ENCODE measurements around the gene RNU5B-1.

The RNU5B-1 gene

DNA sequence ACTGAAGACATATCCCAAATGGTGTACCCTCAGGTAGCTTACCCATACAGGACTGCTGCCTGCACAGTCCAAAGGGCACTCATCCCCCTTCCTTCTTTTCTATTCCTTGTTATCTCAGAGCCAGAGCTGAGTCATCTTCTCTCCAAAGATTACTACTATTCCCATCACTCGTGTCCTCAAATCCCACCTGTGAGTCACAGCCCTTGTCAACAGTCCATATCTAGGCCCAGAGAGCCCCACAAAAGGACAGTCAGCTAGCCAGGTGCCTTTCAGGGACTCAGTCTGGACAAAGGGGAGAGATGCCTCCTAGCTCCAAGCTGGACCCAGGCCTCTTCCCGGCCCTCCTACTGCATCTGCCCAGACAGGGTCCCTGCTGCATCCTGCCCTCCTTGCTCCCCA is 28.8 kb upstream of the RNU5B-1 start:
- no peak for ATAC-seq
- no peak for TF ChIP-seq BACH2 (CRISPR knock-in tag; IDR thresholded peaks at IDR 0.05; ENCODE audit: borderline replicate concordance)
- no peak for TF ChIP-seq RARB (CRISPR knock-in tag; IDR thresholded peaks at IDR 0.05)
- TF ChIP-seq ISL1 (CRISPR knock-in tag; IDR thresholded peaks at IDR 0.05): no peak
- no peak for TF ChIP-seq ZFP3 (CRISPR knock-in tag; IDR thresholded peaks at IDR 0.05)
- TF ChIP-seq ZC3H10 (CRISPR knock-in tag; IDR thresholded peaks at IDR 0.05): no peak
- no peak for TF ChIP-seq CSDC2 (CRISPR knock-in tag; IDR thresholded peaks at IDR 0.05)
- TF ChIP-seq ZNF565 (CRISPR knock-in tag; conservative IDR thresholded peaks at IDR 0.05; ENCODE audit: low read depth): no peak
- TF ChIP-seq TOX (CRISPR knock-in tag; IDR thresholded peaks at IDR 0.05; ENCODE audit: borderline replicate concordance): no peak
- no peak for TF ChIP-seq OSR1 (CRISPR knock-in tag; IDR thresholded peaks at IDR 0.05)
- no peak for TF ChIP-seq GLIS3 (CRISPR knock-in tag; IDR thresholded peaks at IDR 0.05)
- TF ChIP-seq ESRRG (CRISPR knock-in tag; IDR thresholded peaks at IDR 0.05): no peak
- TF ChIP-seq, protein P1, sequence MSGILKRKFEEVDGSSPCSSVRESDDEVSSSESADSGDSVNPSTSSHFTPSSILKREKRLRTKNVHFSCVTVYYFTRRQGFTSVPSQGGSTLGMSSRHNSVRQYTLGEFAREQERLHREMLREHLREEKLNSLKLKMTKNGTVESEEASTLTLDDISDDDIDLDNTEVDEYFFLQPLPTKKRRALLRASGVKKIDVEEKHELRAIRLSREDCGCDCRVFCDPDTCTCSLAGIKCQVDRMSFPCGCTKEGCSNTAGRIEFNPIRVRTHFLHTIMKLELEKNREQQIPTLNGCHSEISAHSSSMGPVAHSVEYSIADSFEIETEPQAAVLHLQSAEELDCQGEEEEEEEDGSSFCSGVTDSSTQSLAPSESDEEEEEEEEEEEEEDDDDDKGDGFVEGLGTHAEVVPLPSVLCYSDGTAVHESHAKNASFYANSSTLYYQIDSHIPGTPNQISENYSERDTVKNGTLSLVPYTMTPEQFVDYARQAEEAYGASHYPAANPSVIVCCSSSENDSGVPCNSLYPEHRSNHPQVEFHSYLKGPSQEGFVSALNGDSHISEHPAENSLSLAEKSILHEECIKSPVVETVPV (CRISPR knock-in tag; IDR thresholded peaks at IDR 0.05): no peak
- TF ChIP-seq, protein P2, sequence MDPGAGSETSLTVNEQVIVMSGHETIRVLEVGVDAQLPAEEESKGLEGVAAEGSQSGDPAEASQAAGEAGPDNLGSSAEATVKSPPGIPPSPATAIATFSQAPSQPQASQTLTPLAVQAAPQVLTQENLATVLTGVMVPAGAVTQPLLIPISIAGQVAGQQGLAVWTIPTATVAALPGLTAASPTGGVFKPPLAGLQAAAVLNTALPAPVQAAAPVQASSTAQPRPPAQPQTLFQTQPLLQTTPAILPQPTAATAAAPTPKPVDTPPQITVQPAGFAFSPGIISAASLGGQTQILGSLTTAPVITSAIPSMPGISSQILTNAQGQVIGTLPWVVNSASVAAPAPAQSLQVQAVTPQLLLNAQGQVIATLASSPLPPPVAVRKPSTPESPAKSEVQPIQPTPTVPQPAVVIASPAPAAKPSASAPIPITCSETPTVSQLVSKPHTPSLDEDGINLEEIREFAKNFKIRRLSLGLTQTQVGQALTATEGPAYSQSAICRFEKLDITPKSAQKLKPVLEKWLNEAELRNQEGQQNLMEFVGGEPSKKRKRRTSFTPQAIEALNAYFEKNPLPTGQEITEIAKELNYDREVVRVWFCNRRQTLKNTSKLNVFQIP (CRISPR knock-in tag; IDR thresholded peaks at IDR 0.05; ENCODE audit: borderline replicate concordance, low read depth): no peak
- TF ChIP-seq TCF4 (CRISPR knock-in tag; IDR thresholded peaks at IDR 0.05; ENCODE audit: borderline replicate concordance): no peak
- TF ChIP-seq, protein P3, sequence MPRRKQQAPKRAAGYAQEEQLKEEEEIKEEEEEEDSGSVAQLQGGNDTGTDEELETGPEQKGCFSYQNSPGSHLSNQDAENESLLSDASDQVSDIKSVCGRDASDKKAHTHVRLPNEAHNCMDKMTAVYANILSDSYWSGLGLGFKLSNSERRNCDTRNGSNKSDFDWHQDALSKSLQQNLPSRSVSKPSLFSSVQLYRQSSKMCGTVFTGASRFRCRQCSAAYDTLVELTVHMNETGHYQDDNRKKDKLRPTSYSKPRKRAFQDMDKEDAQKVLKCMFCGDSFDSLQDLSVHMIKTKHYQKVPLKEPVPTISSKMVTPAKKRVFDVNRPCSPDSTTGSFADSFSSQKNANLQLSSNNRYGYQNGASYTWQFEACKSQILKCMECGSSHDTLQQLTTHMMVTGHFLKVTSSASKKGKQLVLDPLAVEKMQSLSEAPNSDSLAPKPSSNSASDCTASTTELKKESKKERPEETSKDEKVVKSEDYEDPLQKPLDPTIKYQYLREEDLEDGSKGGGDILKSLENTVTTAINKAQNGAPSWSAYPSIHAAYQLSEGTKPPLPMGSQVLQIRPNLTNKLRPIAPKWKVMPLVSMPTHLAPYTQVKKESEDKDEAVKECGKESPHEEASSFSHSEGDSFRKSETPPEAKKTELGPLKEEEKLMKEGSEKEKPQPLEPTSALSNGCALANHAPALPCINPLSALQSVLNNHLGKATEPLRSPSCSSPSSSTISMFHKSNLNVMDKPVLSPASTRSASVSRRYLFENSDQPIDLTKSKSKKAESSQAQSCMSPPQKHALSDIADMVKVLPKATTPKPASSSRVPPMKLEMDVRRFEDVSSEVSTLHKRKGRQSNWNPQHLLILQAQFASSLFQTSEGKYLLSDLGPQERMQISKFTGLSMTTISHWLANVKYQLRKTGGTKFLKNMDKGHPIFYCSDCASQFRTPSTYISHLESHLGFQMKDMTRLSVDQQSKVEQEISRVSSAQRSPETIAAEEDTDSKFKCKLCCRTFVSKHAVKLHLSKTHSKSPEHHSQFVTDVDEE (CRISPR knock-in tag; IDR thresholded peaks at IDR 0.05): no peak

DNA sequence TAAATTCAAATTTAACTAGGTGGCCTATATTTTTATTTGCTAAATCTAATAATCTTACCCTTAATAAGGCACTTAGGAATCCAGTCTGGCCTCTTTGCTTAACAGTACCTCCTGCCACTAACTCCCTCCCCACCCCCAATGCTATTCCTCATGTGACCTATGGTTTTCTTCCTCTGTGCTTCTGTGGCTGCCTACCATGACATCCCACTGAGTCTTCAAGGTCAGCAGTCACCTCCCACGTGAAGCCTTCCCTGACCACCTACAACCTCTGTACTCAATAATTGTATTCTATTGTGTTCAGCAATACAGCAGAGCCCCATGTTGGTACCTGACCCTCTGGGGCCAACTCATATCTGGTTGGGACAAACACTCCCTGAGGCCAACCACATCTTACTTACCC is 27.5 kb upstream of the RNU5B-1 start:
- no peak for ATAC-seq
- TF ChIP-seq ZNF8 (CRISPR knock-in tag; IDR thresholded peaks at IDR 0.05): no peak
- TF ChIP-seq, protein P1 (CRISPR knock-in tag; IDR thresholded peaks at IDR 0.05): no peak
- no peak for TF ChIP-seq ISL1 (CRISPR knock-in tag; IDR thresholded peaks at IDR 0.05)
- TF ChIP-seq, protein P2 (CRISPR knock-in tag; IDR thresholded peaks at IDR 0.05; ENCODE audit: borderline replicate concordance, low read depth): no peak
- TF ChIP-seq, protein P3 (CRISPR knock-in tag; IDR thresholded peaks at IDR 0.05): no peak

DNA sequence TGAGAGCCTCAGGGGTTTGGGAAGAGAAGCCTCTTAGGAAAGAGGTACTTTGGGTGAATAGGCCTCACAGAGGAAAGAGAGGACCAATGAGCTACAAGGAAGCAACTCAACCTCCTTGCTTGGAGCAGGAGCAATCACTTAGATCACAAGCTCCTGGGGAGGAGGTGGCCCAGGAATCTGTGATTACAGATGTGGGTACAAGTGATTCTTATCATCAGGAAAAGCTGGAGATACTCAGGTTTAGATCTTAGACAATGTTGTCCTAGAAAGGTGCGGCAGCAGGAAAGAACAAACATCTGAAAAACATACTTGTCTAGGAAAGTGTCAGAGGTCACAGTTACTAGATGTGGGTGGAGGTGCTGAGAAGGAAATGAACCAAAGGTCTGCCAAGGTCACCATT is 26.0 kb upstream of the RNU5B-1 start:
- TF ChIP-seq, protein P4, sequence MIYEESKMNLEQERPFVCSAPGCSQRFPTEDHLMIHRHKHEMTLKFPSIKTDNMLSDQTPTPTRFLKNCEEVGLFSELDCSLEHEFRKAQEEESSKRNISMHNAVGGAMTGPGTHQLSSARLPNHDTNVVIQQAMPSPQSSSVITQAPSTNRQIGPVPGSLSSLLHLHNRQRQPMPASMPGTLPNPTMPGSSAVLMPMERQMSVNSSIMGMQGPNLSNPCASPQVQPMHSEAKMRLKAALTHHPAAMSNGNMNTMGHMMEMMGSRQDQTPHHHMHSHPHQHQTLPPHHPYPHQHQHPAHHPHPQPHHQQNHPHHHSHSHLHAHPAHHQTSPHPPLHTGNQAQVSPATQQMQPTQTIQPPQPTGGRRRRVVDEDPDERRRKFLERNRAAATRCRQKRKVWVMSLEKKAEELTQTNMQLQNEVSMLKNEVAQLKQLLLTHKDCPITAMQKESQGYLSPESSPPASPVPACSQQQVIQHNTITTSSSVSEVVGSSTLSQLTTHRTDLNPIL (CRISPR knock-in tag; IDR thresholded peaks at IDR 0.05; ENCODE audit: low read depth): no peak
- TF ChIP-seq ESRRG (CRISPR knock-in tag; IDR thresholded peaks at IDR 0.05) (no peak), TOX (CRISPR knock-in tag; IDR thresholded peaks at IDR 0.05; ENCODE audit: borderline replicate concordance) (no peak)
- TF ChIP-seq, protein P5, sequence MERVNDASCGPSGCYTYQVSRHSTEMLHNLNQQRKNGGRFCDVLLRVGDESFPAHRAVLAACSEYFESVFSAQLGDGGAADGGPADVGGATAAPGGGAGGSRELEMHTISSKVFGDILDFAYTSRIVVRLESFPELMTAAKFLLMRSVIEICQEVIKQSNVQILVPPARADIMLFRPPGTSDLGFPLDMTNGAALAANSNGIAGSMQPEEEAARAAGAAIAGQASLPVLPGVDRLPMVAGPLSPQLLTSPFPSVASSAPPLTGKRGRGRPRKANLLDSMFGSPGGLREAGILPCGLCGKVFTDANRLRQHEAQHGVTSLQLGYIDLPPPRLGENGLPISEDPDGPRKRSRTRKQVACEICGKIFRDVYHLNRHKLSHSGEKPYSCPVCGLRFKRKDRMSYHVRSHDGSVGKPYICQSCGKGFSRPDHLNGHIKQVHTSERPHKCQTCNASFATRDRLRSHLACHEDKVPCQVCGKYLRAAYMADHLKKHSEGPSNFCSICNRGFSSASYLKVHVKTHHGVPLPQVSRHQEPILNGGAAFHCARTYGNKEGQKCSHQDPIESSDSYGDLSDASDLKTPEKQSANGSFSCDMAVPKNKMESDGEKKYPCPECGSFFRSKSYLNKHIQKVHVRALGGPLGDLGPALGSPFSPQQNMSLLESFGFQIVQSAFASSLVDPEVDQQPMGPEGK (CRISPR knock-in tag; IDR thresholded peaks at IDR 0.05; ENCODE audit: borderline replicate concordance): no peak
- ATAC-seq: no peak

Data from SK-N-SH treated with all-trans-retinoic acid at 6 μM for 48 hours (cell line).